ENCODE data around the gene C17orf50. TPM values are rescaled to one million over a fixed set of nuclear protein-coding genes. Genes with fewer than 3 reads are reported as not detected.
A peak's percentile ranks its signal among the peaks of the same experiment; 100 is the strongest.

Gene C17orf50
- total and polyA plus RNA-seq, 11 donors, result 0.19 TPM; not detected in 10

- WGBS, 4 donors, result 93 to 94% (median 94%) methylated on average over 4 to 5 of the region's 5 CpGs
- DNase-seq, result no peak
- Histone ChIP-seq H3K4me1 (peaks cover 0 to 20% (median 5%) of the 10 kb centered on the region in 12 donors), H3K27ac (no peak overlapping the region), H3K9me3 (no peaks in the 10 kb centered on the region), H3K27me3 (peaks cover 0 to 10% (median 7%) of the 10 kb centered on the region in 9 donors), H3K4me3 (no peak overlapping the region), H3K36me3 (no peaks in the 10 kb centered on the region)
- intact Hi-C loops (cut with DNase I), result no loop called here
- TF ChIP-seq CTCF (IDR thresholded peaks at IDR 0.05) (no peak), POLR2A (IDR thresholded peaks at IDR 0.05) (no peak)
- no peak for ATAC-seq
Observed at GRCh38 chr17:35736236-35736635, 24.5 kb upstream of the C17orf50 start.

- WGBS, 4 donors, result 86 to 91% (median 88%) methylated on average over 5 of the region's 5 CpGs
- Histone ChIP-seq H3K36me3 (no peaks in the 10 kb centered on the region), H3K27ac (no peak overlapping the region), H3K9me3 (no peaks in the 10 kb centered on the region), H3K27me3 (peaks cover 0 to 33% (median 12%) of the 10 kb centered on the region in 9 donors), H3K4me1 (peaks cover 0 to 12% (median 6%) of the 10 kb centered on the region in 12 donors), H3K4me3 (no peak overlapping the region)
- no peak for ATAC-seq
- DNase-seq, result no peak
- TF ChIP-seq CTCF (IDR thresholded peaks at IDR 0.05) (no peak), POLR2A (IDR thresholded peaks at IDR 0.05) (no peak)
- intact Hi-C loops (cut with DNase I), result no loop called here
Observed at GRCh38 chr17:35738519-35739133, 22.1 kb upstream of the C17orf50 start.

GRCh38 chr17:35740216-35740615, 20.5 kb upstream of the C17orf50 start:
- WGBS, 4 donors, result 79 to 100% (median 89%) methylated on average over 6 to 7 of the region's 7 CpGs
- ATAC-seq (peak in 1 of 4 donors; percentile 4), DNase-seq (no peak)
- intact Hi-C loops (cut with DNase I), result loop anchor here in 5 of 10 donors (5.0 to 10.0 kb wide), 5 partner anchors 75 to 575 kb away; no protein-coding TSS in a partner anchor
- peaks cover 0 to 12% (median 6%) of the 10 kb centered on the region in 12 donors for H3K4me1 ChIP-seq
- H3K27me3 ChIP-seq, result peaks cover 0 to 38% (median 12%) of the 10 kb centered on the region in 9 donors
- no peaks in the 10 kb centered on the region for H3K9me3 ChIP-seq
- no peak overlapping the region for H3K27ac ChIP-seq
- no peaks in the 10 kb centered on the region for H3K36me3 ChIP-seq
- TF ChIP-seq POLR2A (IDR thresholded peaks at IDR 0.05) (no peak), CTCF (IDR thresholded peaks at IDR 0.05) (no peak)
- H3K4me3 ChIP-seq, result no peak overlapping the region

GRCh38 chr17:35740997-35741931, 19.4 kb upstream of the C17orf50 start:
- Histone ChIP-seq H3K4me3 (peak overlapping the region in 9 of 12 donors; percentile 11 to 35 (median 28)), H3K4me1 (peaks cover 0 to 12% (median 6%) of the 10 kb centered on the region in 12 donors), H3K27me3 (peaks cover 0 to 38% (median 12%) of the 10 kb centered on the region in 9 donors), H3K27ac (no peak overlapping the region), H3K36me3 (no peaks in the 10 kb centered on the region), H3K9me3 (no peaks in the 10 kb centered on the region)
- TF ChIP-seq POLR2A (IDR thresholded peaks at IDR 0.05) (no peak), CTCF (IDR thresholded peaks at IDR 0.05) (peak in 2 of 12 donors; percentile 3 to 7)
- 13 to 23% (median 17%) methylated on average over 48 to 73 of the region's 73 CpGs for WGBS, 4 donors
- ATAC-seq (peak in 3 of 4 donors; percentile 44 to 65 (median 52)), DNase-seq (no peak)
- intact Hi-C loops (cut with DNase I), result loop anchor here in 5 of 10 donors (5.0 to 10.0 kb wide), 5 partner anchors 76 to 576 kb away; no protein-coding TSS in a partner anchor
